ENCODE results near the gene YWHAQ. TPM values are rescaled to one million over a fixed set of nuclear protein-coding genes. Genes with fewer than 3 reads are reported as not detected.

YWHAQ gene
- total RNA-seq, 8 experiments from 2014 or later, result 308 to 428 (median 331) TPM

- peak in 1 of 8 experiments; percentile 33 for ATAC-seq (replicated peaks in 6 of 8)
- in situ Hi-C loops (cut with MboI; ENCODE audit: low pct_unique_long_range_greater_than_20kb in 2 of 9, low sequenced_read_pairs in 9 of 9, unreplicated experiment in 9 of 9), result no loop called here
- peaks cover 2 to 4% of the 10 kb centered on the region in 2 donors for H3K4me1 ChIP-seq (replicated peaks in 1 of 2)
- H3K27ac ChIP-seq, result no peak overlapping the region
- WGBS, 10 experiments, result 0 to 94% (median 68%) methylated on average over 1 to 4 of the region's 5 CpGs; no CpG with 5 or more reads in 2 of the 10 experiments
- no peak overlapping the region for H3K4me3 ChIP-seq
Measured at GRCh38 chr2:9547262-9547991, 83.4 kb downstream of the YWHAQ start.

GRCh38 chr2:9545502-9545901 lies 85.3 kb downstream of the YWHAQ start:
- no peak overlapping the region for H3K27ac ChIP-seq
- 44 to 100% (median 95%) methylated on average over 1 to 4 of the region's 5 CpGs for WGBS, 10 experiments
- in situ Hi-C loops (cut with MboI; ENCODE audit: low pct_unique_long_range_greater_than_20kb in 2 of 9, low sequenced_read_pairs in 9 of 9, unreplicated experiment in 9 of 9), result no loop called here
- no peaks in the 10 kb centered on the region for H3K4me1 ChIP-seq (replicated peaks in 1 of 2)
- no peak for ATAC-seq (replicated peaks in 6 of 8)
- H3K4me3 ChIP-seq, result no peak overlapping the region

- Histone ChIP-seq H3K4me1 (replicated peaks in 1 of 2) (no peaks in the 10 kb centered on the region), H3K27ac (no peak overlapping the region), H3K4me3 (no peak overlapping the region)
- WGBS, 10 experiments, result 75 to 100% (median 100%) methylated on average over 1 of the region's 1 CpG; no CpG with 5 or more reads in 3 of the 10 experiments
- ATAC-seq (replicated peaks in 6 of 8), result no peak
- in situ Hi-C loops (cut with MboI; ENCODE audit: low pct_unique_long_range_greater_than_20kb in 2 of 9, low sequenced_read_pairs in 9 of 9, unreplicated experiment in 9 of 9), result no loop called here
Measured at GRCh38 chr2:9543557-9543956, 87.2 kb downstream of the YWHAQ start.

DNA sequence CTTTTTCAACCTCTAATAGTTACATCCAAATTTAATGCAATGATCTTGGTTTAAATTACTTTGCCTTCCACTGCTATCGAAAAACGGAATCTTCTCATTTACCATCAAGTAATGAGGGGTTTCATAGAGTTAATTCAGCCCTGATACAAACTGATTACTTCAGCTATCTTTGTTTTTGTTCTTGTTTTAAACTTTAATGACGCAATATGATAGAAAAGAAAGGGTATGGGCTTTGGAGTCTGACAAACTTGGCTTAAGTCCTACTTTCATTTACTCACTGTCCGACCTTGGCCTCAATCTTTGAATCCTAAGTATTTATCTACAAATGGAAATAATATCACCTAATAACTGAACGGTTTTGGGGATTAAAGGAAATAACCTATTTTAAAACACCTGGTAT lies 91.3 kb downstream of the YWHAQ start:
- Histone ChIP-seq H3K27ac (no peak overlapping the region), H3K4me3 (no peak overlapping the region), H3K4me1 (replicated peaks in 1 of 2) (no peaks in the 10 kb centered on the region)
- 76 to 100% (median 91%) methylated on average over 3 to 5 of the region's 5 CpGs for WGBS, 10 experiments
- ATAC-seq (replicated peaks in 6 of 8), result no peak
- in situ Hi-C loops (cut with MboI; ENCODE audit: low pct_unique_long_range_greater_than_20kb in 2 of 9, low sequenced_read_pairs in 9 of 9, unreplicated experiment in 9 of 9), result no loop called here

GRCh38 chr2:9538000-9538507 lies 92.7 kb downstream of the YWHAQ start:
- WGBS, 10 experiments, result 9 to 100% (median 87%) methylated on average over 1 to 2 of the region's 2 CpGs; no CpG with 5 or more reads in 1 of the 10 experiments
- peak in 1 of 8 experiments; percentile 46 for ATAC-seq (replicated peaks in 6 of 8)
- in situ Hi-C loops (cut with MboI; ENCODE audit: low pct_unique_long_range_greater_than_20kb in 2 of 9, low sequenced_read_pairs in 9 of 9, unreplicated experiment in 9 of 9), result no loop called here
- no peak overlapping the region for H3K4me3 ChIP-seq
- H3K27ac ChIP-seq, result no peak overlapping the region
- no peaks in the 10 kb centered on the region for H3K4me1 ChIP-seq (replicated peaks in 1 of 2)

DNA sequence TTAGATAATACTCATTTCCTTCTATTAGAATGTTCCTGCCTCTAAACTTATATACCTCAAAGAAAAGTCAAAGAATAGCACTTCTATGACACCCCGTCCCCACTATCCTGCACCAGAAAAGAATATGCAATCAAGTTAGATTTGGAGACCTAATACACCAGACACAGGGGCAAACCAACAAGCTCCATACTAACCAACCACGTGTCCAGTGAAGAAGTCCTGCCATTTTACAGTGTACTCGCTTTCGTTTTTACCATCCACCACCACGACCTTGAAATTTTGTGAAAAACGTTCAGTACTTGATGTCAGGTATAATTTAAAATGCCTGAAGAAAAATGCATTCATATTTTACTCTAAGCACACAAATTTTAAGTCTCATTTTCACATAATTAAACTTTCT lies 94.3 kb downstream of the YWHAQ start:
- WGBS, 10 experiments, result 40 to 97% (median 94%) methylated on average over 1 to 6 of the region's 6 CpGs; no CpG with 5 or more reads in 1 of the 10 experiments
- Histone ChIP-seq H3K27ac (no peak overlapping the region), H3K4me3 (no peak overlapping the region), H3K4me1 (replicated peaks in 1 of 2) (no peaks in the 10 kb centered on the region)
- in situ Hi-C loops (cut with MboI; ENCODE audit: low pct_unique_long_range_greater_than_20kb in 2 of 9, low sequenced_read_pairs in 9 of 9, unreplicated experiment in 9 of 9), result no loop called here
- no peak for ATAC-seq (replicated peaks in 6 of 8)

- ATAC-seq (replicated peaks in 6 of 8), result no peak
- Histone ChIP-seq H3K4me1 (replicated peaks in 1 of 2) (no peaks in the 10 kb centered on the region), H3K27ac (no peak overlapping the region), H3K4me3 (no peak overlapping the region)
- 33 to 100% (median 89%) methylated on average over 1 of the region's 1 CpG; no CpG with 5 or more reads in 2 of the 10 experiments for WGBS, 10 experiments
- in situ Hi-C loops (cut with MboI; ENCODE audit: low pct_unique_long_range_greater_than_20kb in 2 of 9, low sequenced_read_pairs in 9 of 9, unreplicated experiment in 9 of 9), result no loop called here
Measured at GRCh38 chr2:9535177-9535576, 95.6 kb downstream of the YWHAQ start.

Other genes with a start within 250 kb of the YWHAQ start
- gene ITGB1BP1, start 207.5 kb downstream of the YWHAQ start, total RNA-seq, result 10 to 100 TPM; 25.0 to 61.2 (median 38.5) TPM
- 10 to 100 TPM; 32.7 to 64.5 (median 41.8) TPM for gene CPSF3, start 207.3 kb downstream of the YWHAQ start, total RNA-seq
- 10 to 100 TPM; 16.1 to 51.9 (median 33.8) TPM for gene IAH1, start 156.4 kb downstream of the YWHAQ start, total RNA-seq
- 10 to 100 TPM; 24.2 to 59.7 (median 34.1) TPM for gene ADAM17, start 75.2 kb downstream of the YWHAQ start, total RNA-seq
- gene TAF1B, start 212.5 kb upstream of the YWHAQ start, total RNA-seq, result 10 to 100 TPM; 11.8 to 33.1 (median 16.8) TPM

Data from motor neuron (in vitro differentiated cells).